Stimulated activated CD8-positive, alpha-beta memory T cell treated with anti-CD3 and anti-CD28 coated beads, Interleukin-12 subunit alpha, Interleukin-12 subunit beta, amount 100 ng/mL, for 1 hour (primary cell): ENCODE data around the gene TGFBR2.

Source experiments
- DNase-seq: peaks from one replicate; pipeline ENCODE4 v3.0.0-alpha.2; 2020; ENCODE audit warnings: low read depth

TGFBR2 gene

GRCh38 chr3:30675006-30675405, 68.6 kb downstream of the TGFBR2 start:
- DNase-seq = no peak

DNA sequence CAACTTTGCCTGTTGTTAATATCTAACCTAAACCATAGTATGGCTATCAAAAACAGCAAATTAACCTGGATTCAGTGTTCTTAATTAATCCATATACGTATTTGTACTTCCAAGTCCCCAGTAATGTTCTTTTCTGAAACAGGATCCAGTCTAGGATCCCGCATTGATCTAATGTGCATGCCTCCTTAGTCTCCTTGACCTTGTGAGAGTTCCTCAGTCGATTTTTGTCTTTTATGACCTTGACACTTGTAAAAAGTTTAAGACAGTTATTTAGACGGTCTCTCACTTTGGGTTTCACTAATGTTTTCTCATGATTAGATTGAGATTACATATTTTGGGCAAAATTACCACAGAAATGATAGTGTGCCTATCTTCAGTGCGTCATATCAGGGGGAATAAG, 69.4 kb downstream of the TGFBR2 start:
- DNase-seq = no peak

GRCh38 chr3:30676424-30677346, 70.3 kb downstream of the TGFBR2 start:
- no peak for DNase-seq

DNA sequence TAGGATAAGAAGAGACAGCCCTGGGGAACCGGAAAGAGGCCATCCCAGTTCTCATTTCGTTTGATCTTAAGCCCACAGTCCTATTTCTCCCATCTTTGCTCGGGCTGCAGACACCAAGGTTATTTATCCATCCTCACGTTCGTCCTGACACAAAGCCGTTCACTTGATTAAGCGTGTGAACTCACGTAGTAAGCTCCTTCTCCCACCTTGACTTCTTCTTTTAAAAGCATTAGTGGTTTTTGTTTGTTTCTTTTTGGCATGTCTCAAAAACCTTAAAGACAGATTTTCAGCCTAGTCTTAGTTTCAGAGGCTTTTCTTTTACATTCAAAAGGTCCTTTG, 70.9 kb downstream of the TGFBR2 start:
- no peak for DNase-seq

DNA sequence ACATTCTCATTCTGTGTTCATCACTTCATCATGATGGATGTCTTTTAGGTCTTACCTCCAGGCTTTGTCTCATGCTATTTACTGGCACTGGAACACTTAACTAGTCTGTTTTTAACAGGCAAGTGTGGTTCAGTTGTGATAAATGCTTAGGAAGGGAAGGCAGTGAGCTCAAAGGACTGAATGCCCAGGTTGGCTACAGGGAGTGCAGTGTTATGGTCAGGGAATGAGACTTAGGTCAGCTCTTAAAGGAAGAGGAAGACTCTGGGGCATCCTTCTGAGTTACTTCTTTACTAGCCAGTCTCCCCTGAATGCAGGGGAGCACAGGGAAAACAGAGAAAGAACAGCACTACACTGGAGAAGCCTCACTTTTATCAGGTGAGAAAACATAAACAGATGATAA, 72.6 kb downstream of the TGFBR2 start:
- no peak for DNase-seq

DNA sequence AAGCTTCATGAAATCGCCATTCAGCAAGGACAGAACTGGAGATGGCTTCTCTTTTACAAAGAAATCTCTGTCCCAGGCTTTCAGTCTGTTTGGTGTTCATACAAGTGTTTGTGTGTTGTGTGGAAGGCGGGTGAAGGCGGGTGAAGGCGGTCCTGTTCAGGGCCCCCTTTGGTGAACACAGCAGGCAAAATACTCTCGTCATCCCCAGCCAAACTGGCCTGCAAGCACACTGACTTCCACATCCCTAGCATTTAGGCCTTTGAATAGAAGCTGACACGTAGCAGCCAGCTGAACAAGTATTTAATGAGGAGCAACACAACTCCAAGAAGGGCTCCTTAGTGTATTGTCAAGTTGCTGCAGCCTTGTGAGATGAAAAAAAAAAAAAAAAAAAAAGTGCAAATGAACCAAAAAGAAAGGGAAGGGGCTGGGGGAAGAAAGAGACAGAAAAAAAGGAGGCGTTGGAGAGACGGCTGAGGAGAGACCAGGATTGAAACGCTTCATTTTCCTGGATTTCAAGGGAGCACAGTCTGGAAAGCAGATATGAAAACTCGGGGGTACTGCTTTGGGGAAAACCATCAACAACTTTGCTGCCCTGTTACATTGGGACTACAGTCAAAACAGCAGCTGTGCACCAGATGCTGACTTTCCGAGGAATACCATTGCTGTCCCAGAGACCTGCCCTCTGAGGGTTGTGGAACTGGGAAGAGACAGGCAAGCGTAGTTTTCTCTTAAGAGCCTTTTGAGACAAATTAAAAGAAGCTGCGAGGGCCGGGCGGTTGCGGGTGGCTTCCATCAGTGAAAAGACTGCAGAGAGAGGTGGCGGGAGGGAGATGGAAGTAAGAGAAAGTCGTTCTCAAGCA, 74.6 kb downstream of the TGFBR2 start:
- no peak for DNase-seq

GRCh38 chr3:30681649-30682211, 75.3 kb downstream of the TGFBR2 start:
- no peak for DNase-seq

GRCh38 chr3:30682434-30683155, 76.2 kb downstream of the TGFBR2 start:
- DNase-seq = no peak

GRCh38 chr3:30683769-30684168, 77.4 kb downstream of the TGFBR2 start:
- no peak for DNase-seq

DNA sequence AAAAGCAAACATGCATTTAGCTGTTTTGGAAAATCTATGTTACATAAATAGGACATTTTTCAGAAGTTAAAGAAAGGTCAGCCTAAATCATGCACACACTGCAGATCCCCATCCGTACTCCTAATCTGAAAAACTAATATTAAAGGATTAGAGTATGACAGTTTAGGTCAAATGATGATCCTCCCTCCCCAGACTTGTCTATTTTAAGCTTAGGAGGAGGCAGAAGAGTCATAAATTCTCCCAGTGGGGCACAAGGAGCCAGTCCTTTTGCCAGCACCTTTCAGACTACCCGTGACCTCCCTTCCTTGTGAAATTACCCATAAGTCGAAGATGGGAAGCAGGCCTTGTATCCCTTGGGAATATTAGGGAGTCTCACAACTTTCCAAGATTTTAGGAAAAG, 78.0 kb downstream of the TGFBR2 start:
- no peak for DNase-seq

GRCh38 chr3:30685267-30685667, 78.9 kb downstream of the TGFBR2 start:
- no peak for DNase-seq

DNA sequence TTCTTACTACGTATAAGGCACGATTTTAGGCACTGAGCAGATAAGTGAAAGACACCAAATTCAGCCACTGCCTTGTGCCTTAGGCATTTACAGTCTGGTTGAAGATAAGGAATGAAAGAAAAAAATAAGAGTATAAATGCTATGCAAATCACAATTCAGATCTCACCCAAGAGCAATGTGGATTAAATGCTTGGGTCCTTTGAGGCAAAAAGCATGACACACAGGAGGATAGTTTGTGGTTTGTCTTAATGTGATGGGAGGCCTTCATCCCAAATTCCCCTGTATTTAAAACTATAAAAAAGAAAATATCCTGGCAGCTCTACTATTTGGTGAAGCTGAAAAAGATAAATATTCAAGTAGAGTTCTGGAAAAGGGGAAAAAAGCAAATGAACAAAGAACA, 79.8 kb downstream of the TGFBR2 start:
- DNase-seq = no peak

GRCh38 chr3:30686799-30687198, 80.4 kb downstream of the TGFBR2 start:
- no peak for DNase-seq

GRCh38 chr3:30687930-30688570, 81.6 kb downstream of the TGFBR2 start:
- no peak for DNase-seq

- no peak for DNase-seq
Observed at GRCh38 chr3:30688776-30689641, 82.6 kb downstream of the TGFBR2 start.

DNA sequence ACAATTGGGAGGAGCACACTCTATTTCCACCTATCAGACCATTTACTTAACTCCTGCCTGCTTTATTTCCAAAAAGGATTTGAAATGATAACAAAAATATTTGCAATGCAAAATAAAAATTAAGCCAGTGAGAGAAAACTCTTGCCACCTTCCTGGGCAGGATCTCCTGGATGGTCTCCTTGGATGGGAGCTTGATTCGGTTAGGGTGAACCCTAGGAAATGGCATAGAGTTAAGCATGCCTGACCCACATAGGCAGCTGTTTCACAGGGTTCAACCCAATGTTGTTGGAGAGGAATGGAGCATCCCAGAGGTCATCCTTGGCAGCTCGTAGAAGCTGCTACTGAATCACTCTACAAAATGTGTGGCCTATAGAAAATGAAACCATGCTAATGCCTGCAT, 83.8 kb downstream of the TGFBR2 start:
- DNase-seq = no peak

- DNase-seq = no peak
Observed at GRCh38 chr3:30691249-30691880, 85.0 kb downstream of the TGFBR2 start.

DNA sequence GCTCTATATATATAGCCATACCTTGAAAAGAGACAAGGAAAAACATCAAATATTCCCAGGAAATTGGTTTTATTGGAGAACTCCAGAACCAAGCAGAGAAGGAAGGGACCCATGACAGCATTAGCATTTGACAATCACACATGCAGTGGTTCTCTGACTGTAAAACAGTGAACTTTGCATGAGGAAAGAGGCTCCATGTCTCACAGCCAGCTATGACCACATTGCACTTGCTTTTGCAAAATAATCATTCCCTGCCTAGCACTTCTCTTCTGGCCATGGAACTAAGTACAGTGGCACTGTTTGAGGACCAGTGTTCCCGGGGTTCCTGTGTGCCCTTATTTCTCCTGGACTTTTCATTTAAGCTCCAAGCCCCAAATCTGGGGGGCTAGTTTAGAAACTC, 85.5 kb downstream of the TGFBR2 start:
- no peak for DNase-seq

DNA sequence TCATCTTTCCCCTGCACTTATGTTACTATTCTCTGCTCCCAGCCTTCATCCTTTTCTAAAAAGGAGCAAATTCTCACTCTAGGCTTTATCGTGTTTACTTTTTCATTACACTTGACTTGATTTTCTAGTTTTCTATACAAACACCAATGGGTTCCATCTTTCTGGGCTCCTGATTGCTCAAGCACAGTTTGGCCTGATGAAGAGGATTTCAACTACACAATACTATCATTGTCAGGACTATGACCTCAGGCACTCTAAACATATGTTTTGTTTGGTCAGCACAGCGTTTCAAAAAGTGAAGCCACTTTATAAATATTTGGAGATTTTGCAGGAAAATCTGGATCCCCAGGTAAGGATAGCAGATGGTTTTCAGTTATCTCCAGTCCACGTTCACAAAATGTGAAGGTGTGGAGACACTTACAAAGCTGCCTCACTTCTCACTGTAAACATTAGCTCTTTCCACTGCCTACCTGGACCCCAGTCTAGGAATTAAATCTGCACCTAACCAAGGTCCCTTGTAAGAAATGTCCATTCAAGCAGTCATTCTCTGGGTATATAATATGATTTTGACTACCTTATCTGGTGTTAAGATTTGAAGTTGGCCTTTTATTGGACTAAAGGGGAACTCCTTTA, 86.2 kb downstream of the TGFBR2 start:
- DNase-seq = no peak
